CD4-positive, alpha-beta memory T cell (primary cell): ENCODE data around the gene LCAT. TPM values are rescaled to one million over a fixed set of nuclear protein-coding genes. Genes with fewer than 3 reads are reported as not detected.
A peak's percentile ranks its signal among the peaks of the same experiment; 100 is the strongest.

Experiments
- CTCF ChIA-PET: fragments of 350-600 bp; sonication (Branson Sonifier 250); formaldehyde crosslinking; loops from one replicate; lab custom pipeline; 2021; ENCODE audit warnings: inconsistent platforms; ENCODE audit not compliant: partially characterized antibody; lab: Charles Lee
- POLR2A ChIA-PET: fragments of 350-600 bp; sonication (Branson Sonifier 250); formaldehyde crosslinking; loops from one replicate; lab custom pipeline; 2021; ENCODE audit not compliant: partially characterized antibody; lab: Charles Lee
- DNase-seq, 5 donors: peaks; one replicate each; pipeline versions ENCODE4 v3.0.0 to v3.0.0-alpha.2; 2020 to 2022; ENCODE audit warnings: mixed read lengths in 1 of 5
- H3K27ac ChIP-seq: one replicate; pipeline ENCODE4 v1.7.0; 2013; ENCODE audit warnings: low read depth, low read length
- H3K27me3 ChIP-seq: 2 replicates; pipeline ENCODE4 v1.7.0; 2013; ENCODE audit warnings: mild to moderate bottlenecking, low read length, moderate library complexity; ENCODE audit not compliant: insufficient read depth
- H3K36me3 ChIP-seq: 2 replicates; pipeline ENCODE4 v1.7.0; 2013; ENCODE audit warnings: mild to moderate bottlenecking, low read length, moderate library complexity; ENCODE audit not compliant: insufficient read depth
- H3K4me1 ChIP-seq: 2 replicates; pipeline ENCODE4 v1.7.0; 2013; ENCODE audit warnings: mild to moderate bottlenecking, low read length, moderate library complexity; ENCODE audit not compliant: insufficient read depth
- H3K4me3 ChIP-seq, 2 donors: one replicate each; pipeline ENCODE4 v1.7.0; 2013; ENCODE audit warnings: low read length in 2 of 2, mild to moderate bottlenecking in 1 of 2
- H3K9me3 ChIP-seq, 2 donors: one replicate each; pipeline ENCODE4 v1.7.0; 2013; ENCODE audit warnings: low read length in 2 of 2, control low read depth in 1 of 2; ENCODE audit not compliant: control insufficient read depth in 1 of 2
- H3K27ac Mint-ChIP-seq, 7 donors: one replicate each; pipeline ENCODE4 v1.8.0; 2020 to 2021; ENCODE audit warnings: mixed read lengths in 7 of 7, mild to moderate bottlenecking in 6 of 7, inconsistent platforms in 3 of 7, moderate library complexity in 3 of 7
- H3K27me3 Mint-ChIP-seq, 2 donors: one replicate each; pipeline ENCODE4 v1.8.0; 2020 to 2021; ENCODE audit warnings: mixed read lengths in 2 of 2
- H3K36me3 Mint-ChIP-seq, 2 donors: one replicate each; pipeline ENCODE4 v1.8.0; 2020 to 2021; ENCODE audit warnings: mixed read lengths in 2 of 2, inconsistent platforms in 1 of 2, mild to moderate bottlenecking in 1 of 2
- H3K4me1 Mint-ChIP-seq, 4 donors: one replicate each; pipeline ENCODE4 v1.8.0; 2020 to 2021; ENCODE audit warnings: mixed read lengths in 4 of 4, mild to moderate bottlenecking in 1 of 4
- H3K4me3 Mint-ChIP-seq, 8 donors: one replicate each; pipeline ENCODE4 v1.8.0; 2020 to 2021; ENCODE audit warnings: mixed read lengths in 8 of 8, mild to moderate bottlenecking in 7 of 8, moderate library complexity in 6 of 8, inconsistent platforms in 3 of 8
- H3K9me3 Mint-ChIP-seq, 8 donors: one replicate each; pipeline ENCODE4 v1.8.0; 2020 to 2021; ENCODE audit warnings: mixed read lengths in 8 of 8, mild to moderate bottlenecking in 5 of 8, inconsistent platforms in 3 of 8, moderate library complexity in 1 of 8
- intact Hi-C: fragments of 100-400 bp; cut with micrococcal nuclease; formaldehyde crosslinking; loops from one replicate; pipeline ENCODE4 v1.15.1; 2023
- polyA plus RNA-seq, 2 donors: library from polyadenylated mRNA; unstranded; fragments of 300-500 nt; fragmentation: Illumina TruSeq; gene quantifications; one replicate each; pipeline ENCODE4 v1.2.3, GENCODE V29; 2021
- total RNA-seq, 2 experiments: library from RNA; stranded (reverse); gene quantifications; one replicate each; pipeline ENCODE4 v1.2.3, GENCODE V29; 2021

LCAT gene
- total and polyA plus RNA-seq, 4 experiments from 2014 or later, result 1.9 to 20.3 (median 18.2) TPM; not detected in 1

DNA sequence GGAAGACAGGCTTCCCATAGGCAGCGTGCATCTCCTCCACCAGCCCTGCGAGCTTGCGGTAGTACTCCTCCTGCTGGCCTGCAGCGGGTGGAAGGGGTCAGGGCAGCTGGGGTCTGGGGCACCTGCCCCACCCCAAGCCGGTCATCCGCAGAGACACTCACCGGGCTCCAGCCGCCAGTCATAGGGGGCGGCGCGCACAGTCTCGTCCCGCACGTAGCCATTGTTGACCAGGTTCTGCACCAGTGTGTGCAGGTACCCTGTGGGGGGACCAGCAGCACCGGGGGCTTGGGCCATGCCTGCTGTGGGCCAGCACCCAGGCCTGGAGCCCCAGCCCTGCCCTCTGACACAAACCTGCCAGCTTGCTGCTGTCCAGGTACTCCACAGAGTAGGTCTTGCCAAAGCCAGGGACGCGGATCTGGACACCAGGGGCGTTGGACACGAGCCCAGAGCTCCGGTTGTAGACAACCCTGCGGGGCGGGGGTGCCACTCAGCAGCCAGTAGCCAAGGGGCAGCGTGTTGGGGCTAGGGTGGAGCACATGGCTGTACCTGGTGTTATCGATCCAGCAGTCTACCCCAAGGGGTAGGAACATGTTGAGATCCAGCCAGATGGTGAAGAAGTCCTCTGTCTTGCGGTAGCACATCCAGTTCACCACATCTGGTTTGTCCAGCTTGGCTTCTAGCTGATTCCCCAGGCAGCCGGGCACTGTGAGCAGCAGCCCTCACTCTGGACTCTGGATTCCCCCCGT is 1.2 kb downstream of the LCAT start:
- Mint-ChIP-seq H3K36me3 (peaks cover 0 to 6% of the 10 kb centered on the region in 2 donors), H3K27ac (peak overlapping the region in 1 of 7 donors; percentile 70), H3K4me1 (peaks cover 14 to 29% (median 22%) of the 10 kb centered on the region in 4 donors), H3K4me3 (no peak overlapping the region), H3K27me3 (no peaks in the 10 kb centered on the region), H3K9me3 (no peaks in the 10 kb centered on the region)
- H3K4me3 ChIP-seq, result no peak overlapping the region
- H3K27ac ChIP-seq, result peak overlapping the region; percentile 9
- no peak for DNase-seq
- peaks cover 5% of the 10 kb centered on the region for H3K36me3 ChIP-seq
- no peaks in the 10 kb centered on the region for H3K27me3 ChIP-seq
- H3K9me3 ChIP-seq, result no peaks in the 10 kb centered on the region
- peaks cover 34% of the 10 kb centered on the region for H3K4me1 ChIP-seq
- POLR2A ChIA-PET, result interaction anchor here (0.8 to 3.0 kb wide), 5 partner anchors 8 to 98 kb away, joined by 3 to 15 read pairs (median 4); partner anchors contain the start of genes CTRL and DPEP2
- CTCF ChIA-PET, result interaction anchor here (0.7 to 4.2 kb wide), 13 partner anchors 11 to 127 kb away, joined by 3 to 25 read pairs (median 3); partner anchors contain the start of genes DPEP3, NRN1L and SLC12A4
- intact Hi-C loops, result no loop called here

- no peaks in the 10 kb centered on the region for H3K27me3 Mint-ChIP-seq
- POLR2A ChIA-PET, result interaction anchor here (0.8 to 1.4 kb wide), 4 partner anchors 10 to 97 kb away, joined by 3 to 4 read pairs (median 4); partner anchors contain the start of genes CTRL and DPEP2
- intact Hi-C loops, result no loop called here
- peaks cover 39% of the 10 kb centered on the region for H3K4me1 ChIP-seq
- no peak overlapping the region for H3K4me3 ChIP-seq
- no peaks in the 10 kb centered on the region for H3K9me3 Mint-ChIP-seq
- H3K36me3 Mint-ChIP-seq, result peaks cover 0 to 7% of the 10 kb centered on the region in 2 donors
- H3K4me1 Mint-ChIP-seq, result peaks cover 18 to 33% (median 25%) of the 10 kb centered on the region in 4 donors
- CTCF ChIA-PET, result interaction anchor here (0.6 to 4.2 kb wide), 16 partner anchors 11 to 126 kb away, joined by 3 to 25 read pairs (median 3); partner anchors contain the start of genes NRN1L and SLC12A4
- H3K27me3 ChIP-seq, result no peaks in the 10 kb centered on the region
- H3K27ac Mint-ChIP-seq, result peak overlapping the region in 2 of 7 donors; percentile 70 to 79
- DNase-seq, result peak in 4 of 5 donors; percentile 17 to 32 (median 22)
- no peaks in the 10 kb centered on the region for H3K9me3 ChIP-seq
- H3K27ac ChIP-seq, result peak overlapping the region; percentile 9
- no peak overlapping the region for H3K4me3 Mint-ChIP-seq
- H3K36me3 ChIP-seq, result peaks cover 5% of the 10 kb centered on the region
Observed at GRCh38 chr16:67942200-67942509, 1.8 kb downstream of the LCAT start.

DNA sequence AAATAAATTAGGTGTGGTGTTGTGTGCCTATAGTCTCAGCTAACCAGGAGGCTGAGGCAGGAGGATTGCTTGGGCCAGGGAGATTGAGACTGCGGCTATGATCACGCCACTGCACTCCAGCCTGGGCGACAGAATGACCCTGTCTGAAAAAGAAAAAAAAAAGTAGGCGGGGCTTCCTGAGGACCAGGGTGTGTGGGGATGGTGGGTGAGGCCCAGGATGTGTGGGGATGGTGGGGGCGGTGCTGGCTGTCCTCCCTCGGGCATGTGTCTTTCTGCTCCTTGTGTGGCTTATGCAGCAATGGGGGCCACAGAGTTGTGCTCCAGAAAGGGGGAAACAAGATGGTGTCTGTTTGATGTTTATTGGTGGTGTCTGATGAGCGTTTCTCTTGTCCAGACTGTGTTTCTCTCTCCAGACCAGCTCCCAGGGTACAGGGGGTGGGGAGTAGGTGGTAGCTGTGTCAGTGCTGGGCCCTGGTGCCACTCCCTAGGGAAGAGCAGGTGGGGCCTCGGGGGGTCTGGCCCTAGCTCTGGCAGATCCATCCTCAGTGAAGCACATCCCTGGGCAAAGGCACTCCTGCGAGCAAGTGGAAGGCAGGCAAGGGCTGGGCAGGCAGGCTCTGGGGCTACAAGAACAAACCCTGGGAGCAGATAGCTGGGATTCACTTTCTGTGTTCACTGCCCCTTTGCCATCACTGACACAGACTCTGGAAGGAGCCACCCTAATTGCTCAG is 2.3 kb downstream of the LCAT start:
- Histone ChIP-seq H3K4me3 (no peak overlapping the region), H3K36me3 (peaks cover 5% of the 10 kb centered on the region), H3K27me3 (no peaks in the 10 kb centered on the region), H3K27ac (peak overlapping the region; percentile 9), H3K9me3 (no peaks in the 10 kb centered on the region), H3K4me1 (peaks cover 43% of the 10 kb centered on the region)
- H3K9me3 Mint-ChIP-seq, result no peaks in the 10 kb centered on the region
- no peak for DNase-seq
- intact Hi-C loops, result no loop called here
- ChIA-PET POLR2A (interaction anchor here (0.9 to 1.4 kb wide), 4 partner anchors 22 to 97 kb away, joined by 3 to 4 read pairs (median 4); partner anchors contain the start of gene DPEP2), CTCF (interaction anchor here (0.6 to 4.2 kb wide), 22 partner anchors 8 to 126 kb away, joined by 3 to 25 read pairs (median 3); partner anchors contain the start of genes CTRL, DPEP2NB, NRN1L and SLC12A4)
- peak overlapping the region in 5 of 7 donors; percentile 55 to 87 (median 70) for H3K27ac Mint-ChIP-seq
- peaks cover 21 to 38% (median 30%) of the 10 kb centered on the region in 4 donors for H3K4me1 Mint-ChIP-seq
- H3K36me3 Mint-ChIP-seq, result peaks cover 0 to 11% of the 10 kb centered on the region in 2 donors
- H3K27me3 Mint-ChIP-seq, result no peaks in the 10 kb centered on the region
- H3K4me3 Mint-ChIP-seq, result no peak overlapping the region

DNA sequence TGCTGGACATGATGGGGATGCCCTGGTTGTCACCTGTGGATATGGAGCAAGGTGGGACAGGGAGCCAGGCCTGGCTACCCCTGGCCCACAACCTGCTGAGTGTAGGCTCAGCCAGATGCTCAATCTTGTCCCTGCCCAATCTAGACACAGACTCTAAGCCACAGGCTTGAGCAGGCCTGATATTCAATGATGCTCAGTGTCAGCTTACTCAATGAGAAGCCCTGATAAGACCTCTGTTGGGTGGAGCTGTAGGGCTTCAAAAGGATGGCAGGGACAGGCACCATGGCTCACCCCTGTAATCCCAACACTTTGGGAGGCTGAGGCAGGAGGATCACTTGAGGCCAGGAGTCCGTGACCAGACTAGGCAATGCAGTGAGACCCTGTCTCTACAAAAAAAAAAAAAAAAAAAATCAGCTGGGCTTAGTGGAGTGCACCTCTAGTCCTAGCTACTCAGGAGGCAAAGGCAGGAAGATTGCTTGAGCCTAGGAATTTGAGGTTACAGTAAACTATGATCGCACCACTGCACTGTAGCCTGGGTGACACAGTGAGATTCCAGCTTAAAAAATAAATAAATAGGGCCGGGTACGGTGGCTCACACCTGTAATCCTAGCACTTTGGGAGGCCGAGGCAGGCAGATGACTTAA is 3.4 kb downstream of the LCAT start:
- H3K4me1 Mint-ChIP-seq, result peaks cover 21 to 43% (median 33%) of the 10 kb centered on the region in 4 donors
- H3K9me3 Mint-ChIP-seq, result peaks cover 0 to 3% (median 0%) of the 10 kb centered on the region in 8 donors
- ChIA-PET POLR2A (interaction anchor here (0.6 to 7.3 kb wide), 6 partner anchors 9 to 393 kb away, joined by 3 to 44 read pairs (median 4); partner anchors contain the start of genes DPEP2 and SLC12A4), CTCF (interaction anchor here (0.6 to 4.2 kb wide), 17 partner anchors 8 to 448 kb away, joined by 3 to 25 read pairs (median 4); partner anchors contain the start of genes CTRL, DPEP2NB and NRN1L)
- H3K4me3 Mint-ChIP-seq, result peak overlapping the region in 5 of 8 donors; percentile 50 to 79 (median 61)
- intact Hi-C loops, result no loop called here
- Histone ChIP-seq H3K9me3 (no peaks in the 10 kb centered on the region), H3K36me3 (peaks cover under 1% of the 10 kb centered on the region), H3K4me3 (no peak overlapping the region), H3K27me3 (no peaks in the 10 kb centered on the region), H3K27ac (peak overlapping the region; percentile 48), H3K4me1 (peaks cover 43% of the 10 kb centered on the region)
- peaks cover 3 to 16% of the 10 kb centered on the region in 2 donors for H3K36me3 Mint-ChIP-seq
- no peak for DNase-seq
- no peaks in the 10 kb centered on the region for H3K27me3 Mint-ChIP-seq
- H3K27ac Mint-ChIP-seq, result peak overlapping the region; percentile 77 to 93 (median 83)

GRCh38 chr16:67939507-67940445 is 4.1 kb downstream of the LCAT start:
- Histone ChIP-seq H3K36me3 (peaks cover 6% of the 10 kb centered on the region), H3K4me3 (no peak overlapping the region), H3K27me3 (no peaks in the 10 kb centered on the region), H3K27ac (peak overlapping the region; percentile 48), H3K9me3 (no peaks in the 10 kb centered on the region), H3K4me1 (peaks cover 51% of the 10 kb centered on the region)
- intact Hi-C loops, result no loop called here
- ChIA-PET CTCF (interaction anchor here (0.6 to 4.2 kb wide), 12 partner anchors 8 to 448 kb away, joined by 3 to 25 read pairs (median 4); partner anchors contain the start of genes CTRL and NRN1L), POLR2A (interaction anchor here (1.2 to 7.3 kb wide), 4 partner anchors 9 to 59 kb away, joined by 3 to 44 read pairs (median 10); partner anchors contain the start of genes DPEP2 and SLC12A4)
- Mint-ChIP-seq H3K27me3 (no peaks in the 10 kb centered on the region), H3K9me3 (peaks cover 0 to 3% (median 0%) of the 10 kb centered on the region in 8 donors), H3K4me1 (peaks cover 28 to 50% (median 41%) of the 10 kb centered on the region in 4 donors), H3K27ac (peak overlapping the region; percentile 77 to 93 (median 83)), H3K4me3 (peak overlapping the region; percentile 32 to 79 (median 56)), H3K36me3 (peaks cover 10 to 24% of the 10 kb centered on the region in 2 donors)
- DNase-seq, result peak in 4 of 5 donors; percentile 19 to 32 (median 21)
